GM21423 (cell line): ENCODE measurements around the gene TSHR.
"Not testable (repeated sequence)": the region's sequence is repeated elsewhere in the genome, so short reads cannot be mapped to it uniquely, and the experiment has no call there.

Source experiments
- ATAC-seq: cut with Tn5 transposase; IDR thresholded peaks from one replicate; pipeline ENCODE4 v1.9.1; 2021; ENCODE audit warnings: mild to moderate bottlenecking, moderate library complexity; ENCODE audit not compliant: unreplicated experiment

Gene TSHR

GRCh38 chr14:81062816-81063215, 107.4 kb downstream of the TSHR start:
- peak; percentile 83 for ATAC-seq

- ATAC-seq = no peak
Measured at GRCh38 chr14:81066672-81067071, 111.3 kb downstream of the TSHR start.

GRCh38 chr14:81067156-81067555, 111.7 kb downstream of the TSHR start:
- ATAC-seq = no peak

GRCh38 chr14:81068176-81068782, 112.9 kb downstream of the TSHR start:
- ATAC-seq = no peak

GRCh38 chr14:81070511-81070910, 115.1 kb downstream of the TSHR start:
- ATAC-seq = no peak

GRCh38 chr14:81085596-81085995, 130.2 kb downstream of the TSHR start:
- no peak for ATAC-seq

- no peak for ATAC-seq
Measured at GRCh38 chr14:81087230-81087629, 131.8 kb downstream of the TSHR start.

GRCh38 chr14:81091139-81091538, 135.7 kb downstream of the TSHR start:
- no peak for ATAC-seq

GRCh38 chr14:81091660-81092059, 136.2 kb downstream of the TSHR start:
- no peak for ATAC-seq

- ATAC-seq = no peak
Measured at GRCh38 chr14:81093651-81094050, 138.2 kb downstream of the TSHR start.

- no peak for ATAC-seq
Measured at GRCh38 chr14:81095539-81095938, 140.1 kb downstream of the TSHR start.

- no peak for ATAC-seq
Measured at GRCh38 chr14:81096656-81097055, 141.2 kb downstream of the TSHR start.

GRCh38 chr14:81102217-81102616, 146.8 kb downstream of the TSHR start:
- no peak for ATAC-seq

- no peak for ATAC-seq
Measured at GRCh38 chr14:81103443-81103842, 148.0 kb downstream of the TSHR start.

GRCh38 chr14:81105378-81105777, 150.0 kb downstream of the TSHR start:
- no peak for ATAC-seq

GRCh38 chr14:81105961-81106360, 150.5 kb downstream of the TSHR start:
- no peak for ATAC-seq

- ATAC-seq = no peak
Measured at GRCh38 chr14:81110186-81110585, 154.8 kb downstream of the TSHR start.

GRCh38 chr14:81113176-81113575, 157.8 kb downstream of the TSHR start:
- ATAC-seq = no peak

- ATAC-seq = not testable (repeated sequence)
Measured at GRCh38 chr14:81113945-81114820, 158.8 kb downstream of the TSHR start.

GRCh38 chr14:81120501-81120900, 165.1 kb downstream of the TSHR start:
- ATAC-seq = no peak

- ATAC-seq = peak; percentile 100
Measured at GRCh38 chr14:81122326-81122725, 166.9 kb downstream of the TSHR start.

GRCh38 chr14:81123811-81124210, 168.4 kb downstream of the TSHR start:
- no peak for ATAC-seq
